A549 (cell line): ENCODE results near the gene VPS13D. TPM values are rescaled to one million over a fixed set of nuclear protein-coding genes. Genes with fewer than 3 reads are reported as not detected.

Source experiments
- ATAC-seq, 2 experiments: fragments of 200-7000 bp in 1 of 2; fragments of >200 bp in 1 of 2; cut with Nextera tagmentation in 1 of 2; cut with Tn5 transposase in 1 of 2; 3 replicates each; pipeline versions ENCODE4 v1.8.0 to v1.9.1; 2018 to 2020; ENCODE audit warnings: mild to moderate bottlenecking in 1 of 2, moderate library complexity in 1 of 2
- CTCF ChIA-PET: fragments of 300-600 bp; sonication (Branson Sonifier 250); formaldehyde crosslinking; extraction: SDS; loops from one replicate; lab custom pipeline; 2021; ENCODE audit warnings: antibody characterized with exemption, inconsistent platforms; lab: Yijun Ruan, JAX
- POLR2A ChIA-PET: fragments of 350-600 bp; formaldehyde crosslinking; extraction: SDS; loops from one replicate; lab custom pipeline; 2021; ENCODE audit warnings: antibody characterized with exemption, inconsistent platforms; lab: Yijun Ruan, JAX
- DNase-seq, 2 experiments: peaks; one replicate each; pipeline versions ENCODE4 v3.0.0 to v3.0.0-alpha.2; 2011 to 2016; ENCODE audit warnings: low read depth in 1 of 2, low spot score in 1 of 2
- FAIRE-seq: peaks from 2 replicates; lab custom pipeline; 2011; peaks lifted over from hg19 to GRCh38; lab: Jason Lieb, UNC
- H3K27ac ChIP-seq, 2 experiments: fragments of >200 bp; sonication (Bioruptor Twin); formaldehyde crosslinking; 3 replicates each; pipeline ENCODE4 v1.5.1; 2016 to 2017
- H3K4me1 ChIP-seq: fragments of >200 bp; sonication (Bioruptor Twin); formaldehyde crosslinking; 3 replicates; pipeline ENCODE4 v1.6.1; 2016
- H3K4me2 ChIP-seq: fragments of >200 bp; sonication (Bioruptor Twin); formaldehyde crosslinking; 3 replicates; pipeline ENCODE4 v1.6.1; 2016
- H3K4me3 ChIP-seq: fragments of >200 bp; sonication (Bioruptor Twin); formaldehyde crosslinking; 3 replicates; pipeline ENCODE4 v1.5.1; 2016
- H3K9me3 ChIP-seq: fragments of >200 bp; sonication (Bioruptor Twin); formaldehyde crosslinking; 3 replicates; pipeline ENCODE4 v1.6.1; 2016
- BHLHE40 ChIP-seq: IDR thresholded peaks from 2 replicates; pipeline ENCODE4 v1.6.1; 2012; ENCODE audit warnings: low read depth, low read length, inconsistent platforms
- CBX8 ChIP-seq: fragments of 200-600 bp; sonication (generic); IDR thresholded peaks from 2 replicates; pipeline ENCODE4 v1.6.1; 2016
- CEBPB ChIP-seq, 2 experiments: fragments of >200 bp in 1 of 2; sonication (Bioruptor Twin) in 1 of 2; formaldehyde crosslinking in 1 of 2; IDR thresholded peaks; 2 replicates each; pipeline ENCODE4 v1.6.1; 2012 to 2016
- CHD4 ChIP-seq: fragments of 200-600 bp; sonication (generic); IDR thresholded peaks from 2 replicates; pipeline ENCODE4 v1.6.1; 2016; ENCODE audit warnings: antibody characterized with exemption, mild to moderate bottlenecking, borderline replicate concordance
- EP300 ChIP-seq, 2 experiments: fragments of >200 bp; sonication (Bioruptor Twin); formaldehyde crosslinking; IDR thresholded peaks; 2 replicates in 1 of 2; 3 replicates in 1 of 2; pipeline ENCODE4 v1.6.1; 2016 to 2017
- FOSL2 ChIP-seq, 2 experiments: fragments of 450-650 bp in 1 of 2; fragments of >200 bp in 1 of 2; sonication (Bioruptor Twin) in 1 of 2; formaldehyde crosslinking; IDR thresholded peaks; 2 replicates each; pipeline versions ENCODE4 v1.5.0 to v1.6.1; 2016 to 2020; ENCODE audit warnings: mild to moderate bottlenecking in 1 of 2, moderate library complexity in 1 of 2
- HDAC2 ChIP-seq: fragments of 200-600 bp; sonication (generic); IDR thresholded peaks from 2 replicates; pipeline ENCODE4 v1.6.1; 2016
- HES2 ChIP-seq: fragments of >200 bp; sonication (Bioruptor Twin); formaldehyde crosslinking; IDR thresholded peaks from 2 replicates; pipeline ENCODE4 v1.6.1; 2016
- HOXB5 ChIP-seq: fragments of 250-450 bp; sonication (Bioruptor Pico); IDR thresholded peaks from 2 replicates; pipeline ENCODE4 v1.5.0; 2020; ENCODE audit warnings: mild to moderate bottlenecking, moderate library complexity
- PHF8 ChIP-seq: fragments of 200-600 bp; sonication (generic); IDR thresholded peaks from 2 replicates; pipeline ENCODE4 v1.6.1; 2016; ENCODE audit warnings: low read depth, mild to moderate bottlenecking, antibody characterized with exemption, moderate library complexity, borderline replicate concordance
- POLR2A ChIP-seq: IDR thresholded peaks from 2 replicates; pipeline ENCODE4 v1.6.1; 2012; ENCODE audit warnings: mild to moderate bottlenecking, low read length
- RARB ChIP-seq: fragments of 250-450 bp; sonication (Bioruptor Pico); IDR thresholded peaks from 2 replicates; pipeline ENCODE4 v1.8.0; 2021; ENCODE audit warnings: mild to moderate bottlenecking, moderate library complexity
- RNF2 ChIP-seq: fragments of 200-600 bp; sonication (generic); IDR thresholded peaks from 2 replicates; pipeline ENCODE4 v1.6.1; 2016; ENCODE audit warnings: low read depth, mild to moderate bottlenecking, antibody characterized with exemption, moderate library complexity, borderline replicate concordance
- SREBF2 ChIP-seq: fragments of 450-650 bp; IDR thresholded peaks from 2 replicates; pipeline ENCODE4 v1.6.1; 2014; ENCODE audit warnings: mild to moderate bottlenecking, moderate library complexity
- TFCP2L1 ChIP-seq: fragments of 250-450 bp; sonication (Bioruptor Pico); IDR thresholded peaks from 2 replicates; pipeline ENCODE4 v1.5.0; 2021; ENCODE audit warnings: mild to moderate bottlenecking
- TP53 ChIP-seq: fragments of 250-450 bp; sonication (Bioruptor Pico); IDR thresholded peaks from 2 replicates; pipeline ENCODE4 v1.5.0; 2021; ENCODE audit warnings: mild to moderate bottlenecking, moderate library complexity
- USF2 ChIP-seq: fragments of 450-650 bp; IDR thresholded peaks from 2 replicates; pipeline ENCODE4 v1.6.1; 2014; ENCODE audit warnings: antibody characterized with exemption
- ZNF302 ChIP-seq: fragments of 250-450 bp; sonication (Bioruptor Pico); IDR thresholded peaks from 2 replicates; pipeline ENCODE4 v1.9.0; 2021; ENCODE audit warnings: inconsistent platforms, mild to moderate bottlenecking, moderate library complexity
- ZSCAN20 ChIP-seq: fragments of 250-450 bp; sonication (Bioruptor Pico); IDR thresholded peaks from 2 replicates; pipeline ENCODE4 v1.8.0; 2022; ENCODE audit warnings: mild to moderate bottlenecking, moderate library complexity
- WGBS: methylation state at CpG from one replicate; pipeline ENCODE4 v1.1.6; 2017; ENCODE audit errors: missing lambda C conversion rate; 5-methylcytosine and 5-hydroxymethylcytosine counted together
- polyA plus RNA-seq, 4 experiments: library from polyadenylated mRNA; depleted of rRNA in 3 of 4; stranded (reverse); fragments of >200 nt; fragmentation: RNase III in 1 of 4; extraction: RNeasy Plus Mini Kit Qiagen cat#74134 plus additional on column Dnase treatment in 1 of 4; gene quantifications; 2 replicates in 3 of 4; 3 replicates in 1 of 4; pipeline ENCODE4 v1.2.3, GENCODE V29; 2011 to 2017
- TF ChIP-seq, protein P1 (sequence below): fragments of >200 bp; sonication (Bioruptor Twin); formaldehyde crosslinking; IDR thresholded peaks from 3 replicates; pipeline ENCODE4 v1.6.1; 2016

VPS13D gene
- polyA plus RNA-seq, 2 of the 4 experiments (the other 2 are of a cell fraction): 5.4 to 15.9 TPM

DNA sequence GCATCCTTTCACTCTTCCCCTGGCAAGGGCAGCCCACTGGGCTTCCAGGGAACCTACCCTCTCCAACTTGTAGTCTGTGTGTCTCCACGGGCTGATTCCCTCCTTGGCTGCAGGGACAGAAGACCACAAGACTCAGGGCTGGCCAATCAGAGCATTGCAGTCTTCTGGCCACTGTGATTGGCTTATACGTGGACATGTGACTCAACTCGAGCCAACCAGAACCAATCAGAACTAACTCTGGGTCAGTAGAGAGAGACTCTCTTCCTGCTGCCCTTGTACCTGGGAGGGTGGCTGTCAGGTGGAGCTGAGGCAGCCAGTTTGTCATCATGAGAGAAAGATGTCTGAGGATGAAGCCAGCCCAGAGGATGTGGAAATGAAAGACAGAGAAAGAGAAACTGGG is 324.1 kb downstream of the VPS13D start:
- Histone ChIP-seq H3K4me3 (no peak overlapping the region), H3K27ac (peak overlapping the region in 1 of 2 experiments; percentile 82; a peak in 4 of 6 replicates), H3K4me1 (peaks cover 44% of the 10 kb centered on the region), H3K4me2 (no peak overlapping the region), H3K9me3 (0 out of 3 replicates have a peak, but pooled peaks cover 4% of the 10 kb centered on the region)
- ChIA-PET POLR2A (no interaction called here), CTCF (no interaction called here)
- FAIRE-seq (no peak), DNase-seq (no peak), ATAC-seq (no peak)
- no peak for TF ChIP-seq CEBPB (IDR thresholded peaks at IDR 0.05)
- peak; percentile 67 for TF ChIP-seq USF2
- WGBS: no CpG with 5 or more reads among the region's 3 CpGs

DNA sequence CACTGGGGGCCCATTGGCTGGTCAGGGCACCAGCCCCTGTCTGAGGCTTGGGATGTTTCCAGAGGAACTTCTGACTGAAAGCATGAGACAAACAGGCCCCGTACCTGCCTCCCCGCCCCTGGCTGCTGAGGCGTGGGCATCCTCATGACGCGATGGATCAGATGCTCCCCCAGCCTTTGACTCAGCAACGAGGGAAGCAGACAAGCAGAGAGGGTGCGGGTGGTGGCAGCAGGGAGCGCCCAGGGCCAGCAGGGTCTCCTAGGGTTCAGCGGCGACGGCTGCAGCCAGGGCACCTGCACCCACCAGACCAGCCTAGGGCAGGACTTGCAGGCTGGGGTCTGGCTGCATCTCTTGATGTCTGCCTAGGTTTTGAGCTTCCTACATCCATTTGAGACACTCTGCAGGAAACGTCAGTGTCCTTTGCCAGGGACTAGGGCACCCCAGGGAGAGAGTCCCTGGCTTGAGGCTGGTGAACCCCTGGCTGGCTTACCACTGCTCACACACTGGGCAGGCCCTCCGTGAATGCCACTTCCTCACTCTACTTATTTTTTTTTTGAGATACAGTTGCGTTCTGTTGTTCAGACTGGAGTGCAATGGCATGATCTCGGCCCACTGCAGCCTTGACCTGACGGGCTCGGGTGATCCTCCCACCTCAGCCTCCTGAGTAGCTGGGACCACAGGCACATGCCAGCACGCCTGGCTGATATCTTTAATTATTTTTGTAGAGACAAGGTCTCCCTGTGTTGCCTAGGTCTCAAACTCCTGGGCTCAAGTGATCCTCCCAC is 324.9 kb downstream of the VPS13D start:
- Histone ChIP-seq H3K27ac (peak overlapping the region in 1 of 2 experiments; percentile 82; a peak in 4 of 6 replicates), H3K9me3 (0 out of 3 replicates have a peak, but pooled peaks cover 4% of the 10 kb centered on the region), H3K4me3 (no peak overlapping the region), H3K4me1 (peaks cover 37% of the 10 kb centered on the region), H3K4me2 (no peak overlapping the region)
- ChIA-PET CTCF (interaction anchor here (0.6 to 0.7 kb wide), 2 partner anchors 40 to 306 kb away, joined by 4 to 6 read pairs; no protein-coding TSS in a partner anchor), POLR2A (no interaction called here)
- FAIRE-seq: no peak
- WGBS: 94% methylated on average over 17 of the region's 18 CpGs
- no peak for ATAC-seq
- no peak for DNase-seq
- TF ChIP-seq BHLHE40: no peak
- no peak for TF ChIP-seq FOSL2 (IDR thresholded peaks at IDR 0.05)
- TF ChIP-seq FOSL2 (CRISPR knock-in tag; IDR thresholded peaks at IDR 0.05): no peak
- TF ChIP-seq ZSCAN20: no peak
- no peak for TF ChIP-seq RNF2
- TF ChIP-seq HDAC2: no peak
- TF ChIP-seq CHD4: no peak
- TF ChIP-seq, protein P1, sequence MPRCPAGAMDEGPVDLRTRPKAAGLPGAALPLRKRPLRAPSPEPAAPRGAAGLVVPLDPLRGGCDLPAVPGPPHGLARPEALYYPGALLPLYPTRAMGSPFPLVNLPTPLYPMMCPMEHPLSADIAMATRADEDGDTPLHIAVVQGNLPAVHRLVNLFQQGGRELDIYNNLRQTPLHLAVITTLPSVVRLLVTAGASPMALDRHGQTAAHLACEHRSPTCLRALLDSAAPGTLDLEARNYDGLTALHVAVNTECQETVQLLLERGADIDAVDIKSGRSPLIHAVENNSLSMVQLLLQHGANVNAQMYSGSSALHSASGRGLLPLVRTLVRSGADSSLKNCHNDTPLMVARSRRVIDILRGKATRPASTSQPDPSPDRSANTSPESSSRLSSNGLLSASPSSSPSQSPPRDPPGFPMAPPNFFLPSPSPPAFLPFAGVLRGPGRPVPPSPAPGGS: no peak
- TF ChIP-seq EP300 (IDR thresholded peaks at IDR 0.05): no peak
- no peak for TF ChIP-seq POLR2A
- TF ChIP-seq CEBPB (IDR thresholded peaks at IDR 0.05): no peak
- no peak for TF ChIP-seq TFCP2L1 (CRISPR knock-in tag)
- TF ChIP-seq SREBF2: no peak
- no peak for TF ChIP-seq ZNF302 (CRISPR knock-in tag)
- no peak for TF ChIP-seq PHF8
- no peak for TF ChIP-seq HOXB5 (CRISPR knock-in tag)
- no peak for TF ChIP-seq TP53
- TF ChIP-seq CBX8: no peak
- no peak for TF ChIP-seq HES2
- no peak for TF ChIP-seq RARB (CRISPR knock-in tag)
